HepG2 (cell line): Measurements from ENCODE around the gene RAPGEF2. TPM values are rescaled to one million over a fixed set of nuclear protein-coding genes. Genes with fewer than 3 reads are reported as not detected.

Experiments
- PBX2 ChIP-seq: IDR thresholded peaks from 2 replicates; pipeline ENCODE4 v1.6.1; 2016; ENCODE audit warnings: control low read depth
- PRDM10 ChIP-seq: sonication (generic); formaldehyde crosslinking; IDR thresholded peaks from 2 replicates; pipeline ENCODE4 v1.4.0; 2020; ENCODE audit warnings: low read depth, missing genetic modification reagents
- PRDM15 ChIP-seq: sonication (generic); formaldehyde crosslinking; IDR thresholded peaks from 2 replicates; pipeline ENCODE4 v1.4.0; 2020; ENCODE audit warnings: missing genetic modification reagents
- ZMAT3 ChIP-seq: sonication (generic); formaldehyde crosslinking; conservative IDR thresholded peaks from 2 replicates; pipeline ENCODE4 v1.7.0; 2021; ENCODE audit warnings: missing genetic modification reagents
- ZNF160 ChIP-seq: sonication (generic); formaldehyde crosslinking; IDR thresholded peaks from 2 replicates; pipeline ENCODE4 v1.8.0; 2022; ENCODE audit warnings: mild to moderate bottlenecking, inconsistent platforms, missing genetic modification reagents
- ZNF687 ChIP-seq: sonication (generic); formaldehyde crosslinking; IDR thresholded peaks from 2 replicates; pipeline ENCODE4 v1.5.1; 2020; ENCODE audit warnings: mild to moderate bottlenecking, missing genetic modification reagents, moderate library complexity
- ZNF703 ChIP-seq: sonication (generic); formaldehyde crosslinking; IDR thresholded peaks from 2 replicates; pipeline ENCODE4 v1.5.1; 2020; ENCODE audit warnings: missing genetic modification reagents, mild to moderate bottlenecking, moderate library complexity, borderline replicate concordance
- ZNF761 ChIP-seq: sonication (generic); formaldehyde crosslinking; conservative IDR thresholded peaks from 2 replicates; pipeline ENCODE4 v1.4.0; 2020; ENCODE audit warnings: mild to moderate bottlenecking, missing genetic modification reagents
- ZNF792 ChIP-seq: IDR thresholded peaks from 2 replicates; pipeline ENCODE4 v1.6.1; 2016
- polyA plus RNA-seq, 8 experiments: library from polyadenylated mRNA; depleted of rRNA in 3 of 8; stranded (reverse) in 7 of 8; unstranded in 1 of 8; fragments of >200 nt; fragmentation: Illumina TruSeq in 4 of 8; extraction: Trizol in 4 of 8; gene quantifications; 2 replicates each; pipeline versions ENCODE4 v1.2.1 to v1.2.3, GENCODE V29; 2011 to 2016; ENCODE audit warnings: low read depth in 4 of 8, missing spikeins in 1 of 8, mixed read lengths in 1 of 8; ENCODE audit not compliant: insufficient read depth in 1 of 8
- total RNA-seq, 5 experiments: library from RNA; depleted of rRNA; stranded (reverse); fragments of >200 nt; fragmentation: Illumina TruSeq; extraction: Trizol; gene quantifications; 2 replicates each; pipeline ENCODE4 v1.2.3, GENCODE V29; 2016; ENCODE audit warnings: low read depth in 1 of 5

The RAPGEF2 gene
- total and polyA plus RNA-seq, 2 of the 13 experiments (the other 11 are each of a cell fraction or from before 2014, with no cell fraction given): 19.2 to 23.0 TPM

GRCh38 chr4:159178151-159178546 lies 75.3 kb downstream of the RAPGEF2 start (continued):
- TF ChIP-seq PBX2 (CRISPR knock-in tag): no peak
- no peak for TF ChIP-seq PRDM10 (CRISPR knock-in tag)
- no peak for TF ChIP-seq ZNF160 (CRISPR knock-in tag)
- TF ChIP-seq ZNF761: no peak
- TF ChIP-seq ZNF703 (CRISPR knock-in tag): no peak
- no peak for TF ChIP-seq ZMAT3 (CRISPR knock-in tag)
- no peak for TF ChIP-seq PRDM15 (CRISPR knock-in tag)
- no peak for TF ChIP-seq ZNF792 (CRISPR knock-in tag)
- TF ChIP-seq ZNF687 (CRISPR knock-in tag): no peak
